NOMO-1 (cell line): ENCODE results near the gene AP3M1.

Experiments
- DNase-seq, 2 experiments: peaks; one replicate each; lab custom pipeline; 2025; ENCODE audit not compliant: unreplicated experiment in 2 of 2; lab: John Stamatoyannopoulos, UW

The AP3M1 gene

DNA sequence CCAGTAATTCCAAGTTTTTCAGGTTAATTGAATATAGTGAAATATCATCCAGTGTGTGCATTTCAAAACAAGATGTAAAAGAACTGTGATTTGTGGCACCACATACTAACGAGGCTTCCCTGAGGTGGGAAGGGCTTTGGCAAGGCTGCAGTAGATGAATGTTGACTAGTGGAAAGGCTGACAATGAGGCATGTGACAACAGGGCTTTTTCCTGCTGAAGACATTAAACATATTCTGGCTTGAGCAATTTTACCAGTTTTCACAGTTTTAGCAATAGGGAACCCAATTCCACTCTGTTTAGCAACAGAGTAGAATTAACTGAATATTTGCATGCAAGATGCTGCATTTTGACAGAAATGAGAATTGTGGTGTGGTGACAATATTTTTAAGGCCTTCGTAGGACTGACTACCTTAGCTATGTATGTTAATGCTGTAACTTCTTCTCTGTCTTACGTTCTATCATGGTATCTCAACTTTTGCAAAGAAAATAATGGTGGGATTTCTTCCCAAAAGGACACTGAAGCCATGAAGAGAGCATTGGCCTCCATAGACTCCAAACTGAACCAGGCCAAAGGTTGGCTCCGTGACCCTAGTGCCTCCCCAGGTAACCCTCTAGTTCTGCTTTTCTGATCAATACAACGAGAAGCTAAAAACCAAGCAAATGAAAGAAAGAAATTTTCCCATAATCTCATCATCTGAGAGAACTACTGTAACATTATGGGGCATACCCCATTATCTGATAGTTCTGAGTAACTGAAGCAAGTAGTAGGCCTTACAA, 68.5 kb downstream of the AP3M1 start:
- no peak for DNase-seq

DNA sequence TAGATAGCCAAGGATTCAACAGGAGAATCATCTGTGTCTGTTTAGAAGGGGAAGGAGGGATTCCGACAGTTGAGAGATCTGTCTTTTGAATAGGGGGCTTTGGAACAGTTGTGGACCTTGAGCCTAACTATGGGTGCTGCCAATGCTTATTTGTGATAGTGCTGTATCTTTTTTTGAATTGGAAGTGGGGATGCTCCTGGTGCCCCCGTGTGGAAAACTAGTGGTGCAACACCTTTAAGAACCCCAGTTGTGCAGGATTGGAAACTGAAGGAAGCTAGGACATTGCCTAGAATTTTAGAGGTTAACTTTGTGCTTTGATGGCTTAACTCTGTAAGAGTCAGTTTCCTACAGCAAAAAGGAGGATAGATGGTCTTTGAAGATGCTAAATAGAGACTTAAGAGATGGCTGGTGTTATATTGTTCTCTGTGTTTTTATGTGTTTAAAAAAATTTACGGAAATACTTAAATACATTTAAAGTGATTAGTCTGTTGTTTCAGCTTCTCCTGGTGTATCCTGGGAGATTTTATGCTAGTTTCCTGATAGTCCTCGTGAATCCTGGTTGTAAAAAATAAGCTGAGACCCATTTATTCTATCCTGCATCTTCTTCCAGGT, 69.3 kb downstream of the AP3M1 start:
- DNase-seq, result peak in 1 of 2 experiments; percentile 39

DNA sequence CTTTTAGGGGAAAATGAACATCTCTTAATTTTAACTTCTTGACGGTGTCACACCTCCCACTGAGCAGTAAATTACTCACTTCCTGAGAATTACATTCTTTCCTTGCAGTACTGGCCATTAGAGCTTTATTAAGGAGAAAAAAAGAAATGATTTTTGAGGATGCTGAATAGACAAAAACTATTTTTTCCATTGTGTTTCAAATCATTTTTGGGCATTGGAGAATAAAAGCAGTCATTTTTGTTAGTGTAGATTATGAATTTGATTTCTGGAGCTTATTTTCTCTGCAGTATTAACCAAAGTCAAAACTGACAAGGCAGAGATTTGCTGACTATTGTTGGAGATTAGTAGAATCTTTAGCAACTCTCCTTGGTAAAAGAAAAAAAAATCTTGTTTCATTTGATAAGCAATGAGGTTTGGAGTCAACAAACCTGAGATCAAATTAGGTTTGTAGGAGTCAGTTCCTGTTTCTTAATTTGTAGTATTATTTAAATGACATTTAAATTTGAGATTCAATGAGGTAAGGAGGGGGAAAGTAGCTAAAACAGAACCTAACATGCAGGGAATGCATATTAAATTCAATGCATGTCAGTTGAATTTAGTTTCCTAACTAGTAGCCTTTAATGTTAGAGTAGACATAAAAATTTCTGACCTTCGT, 70.6 kb downstream of the AP3M1 start:
- peak in 1 of 2 experiments; percentile 8 for DNase-seq

DNA sequence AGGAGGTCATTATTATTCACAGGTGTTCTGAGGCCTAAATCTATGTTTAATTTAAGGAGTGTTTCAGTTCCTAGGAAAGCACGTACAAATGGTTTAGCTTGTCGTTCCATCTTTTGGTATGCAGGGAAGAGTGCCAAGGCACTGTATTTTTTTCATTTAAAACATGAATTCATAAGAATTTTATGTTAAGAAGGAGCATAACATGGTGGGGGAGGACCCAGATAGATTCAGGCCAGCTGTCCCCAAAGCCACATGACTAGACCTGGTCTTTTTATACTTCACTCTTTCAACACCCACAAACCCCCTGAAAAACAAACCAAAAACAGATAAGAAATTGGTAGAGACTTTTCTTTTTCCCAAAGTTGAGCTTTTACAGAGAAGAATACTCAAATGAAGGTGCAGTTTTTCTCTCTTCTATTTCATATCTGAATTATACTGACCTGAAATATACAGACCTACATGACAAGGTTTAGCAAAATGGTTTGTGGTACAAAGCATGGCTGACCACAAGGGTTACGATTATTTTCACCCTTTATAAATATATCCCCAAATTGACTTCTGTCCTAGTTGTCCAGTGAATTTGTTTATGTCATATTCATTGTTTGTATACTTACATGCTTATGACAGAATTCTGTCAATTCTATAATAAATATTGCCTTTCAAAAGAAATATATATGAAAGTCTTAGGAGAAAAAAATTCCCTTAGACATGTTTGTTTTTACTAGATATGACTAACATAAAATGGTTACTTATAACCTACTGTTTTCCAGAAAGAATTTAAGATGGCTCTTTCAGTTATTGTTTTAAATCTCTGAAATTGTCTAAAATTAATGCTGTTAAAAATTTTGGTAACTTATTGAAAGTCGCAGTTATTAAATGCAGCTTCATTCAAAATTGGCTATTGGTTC, 71.3 kb downstream of the AP3M1 start:
- DNase-seq, result no peak

DNA sequence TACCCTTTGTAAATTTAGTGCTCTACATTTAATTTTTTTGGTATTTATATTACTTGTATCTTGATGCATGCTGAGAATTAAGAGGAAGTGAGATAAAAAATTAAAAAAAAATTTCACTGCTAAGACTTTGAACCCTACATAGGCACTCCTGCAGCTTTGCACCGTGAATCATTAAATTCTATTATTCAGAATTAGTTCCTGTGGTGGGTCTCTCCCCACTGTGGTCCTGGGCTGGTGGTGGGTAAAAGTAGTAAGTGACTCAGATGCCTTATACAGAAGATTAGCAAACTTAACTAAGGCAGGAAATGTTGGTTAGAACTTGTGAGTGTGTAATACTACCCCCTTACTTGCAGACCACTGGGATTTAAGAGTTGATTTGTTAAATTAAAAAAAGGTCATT, 72.6 kb downstream of the AP3M1 start:
- DNase-seq, result peak; percentile 58 to 66

DNA sequence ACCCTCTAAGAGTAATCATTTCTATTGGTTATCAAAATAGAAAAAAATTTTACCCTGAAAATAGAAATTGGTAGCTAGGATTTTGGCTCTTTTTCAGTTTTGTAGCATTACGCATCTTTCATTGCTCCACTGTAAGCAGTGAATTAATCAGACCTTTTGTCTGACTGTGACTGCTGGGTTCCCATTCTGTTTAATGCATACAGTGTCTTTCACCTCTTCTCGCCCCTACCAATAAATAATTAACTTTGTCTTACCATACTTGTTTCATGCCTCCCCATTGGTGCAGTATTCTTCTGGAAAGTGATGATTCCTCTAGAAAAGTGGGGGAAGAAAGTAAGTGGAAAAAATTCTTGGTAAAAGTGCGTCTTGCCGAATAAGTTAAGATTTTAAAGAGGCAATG, 73.2 kb downstream of the AP3M1 start:
- no peak for DNase-seq

DNA sequence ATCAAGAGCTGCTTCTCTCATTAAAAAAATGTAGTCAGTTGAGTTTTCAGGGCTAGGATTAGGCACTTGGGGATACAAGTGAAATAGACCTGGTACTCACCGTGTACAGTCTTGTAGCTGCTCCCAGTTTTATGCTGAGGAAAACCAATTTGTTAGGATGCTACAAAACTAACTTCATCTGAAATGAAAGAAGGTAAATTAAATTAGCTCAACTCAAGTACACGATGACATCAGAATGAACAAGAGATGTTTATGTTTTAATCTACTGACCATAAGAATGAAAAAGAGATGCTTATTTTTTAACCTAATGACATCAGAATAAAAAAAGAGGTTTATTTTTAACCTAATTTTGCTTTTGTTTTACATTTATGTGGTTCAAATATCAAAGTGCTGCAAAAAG, 73.7 kb downstream of the AP3M1 start:
- no peak for DNase-seq

DNA sequence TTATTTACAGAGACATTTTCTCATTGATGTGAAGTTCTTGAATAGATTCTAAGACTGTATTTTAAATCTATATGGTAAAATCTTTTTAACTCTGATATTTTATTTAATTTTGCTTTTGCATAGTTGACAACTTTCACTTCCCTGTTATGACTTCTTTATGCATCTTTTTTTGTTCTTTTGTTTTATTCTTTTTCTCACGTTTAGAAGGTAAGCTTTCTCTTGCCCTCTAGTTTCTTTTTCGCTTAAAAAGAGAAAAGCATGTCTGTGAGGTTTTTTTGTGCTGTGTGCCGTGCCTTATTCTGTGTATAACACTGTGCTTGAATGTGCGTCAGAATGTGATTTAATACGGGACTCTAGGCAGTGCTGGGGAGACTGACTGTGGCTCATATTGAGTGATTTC, 74.7 kb downstream of the AP3M1 start:
- DNase-seq, result no peak

DNA sequence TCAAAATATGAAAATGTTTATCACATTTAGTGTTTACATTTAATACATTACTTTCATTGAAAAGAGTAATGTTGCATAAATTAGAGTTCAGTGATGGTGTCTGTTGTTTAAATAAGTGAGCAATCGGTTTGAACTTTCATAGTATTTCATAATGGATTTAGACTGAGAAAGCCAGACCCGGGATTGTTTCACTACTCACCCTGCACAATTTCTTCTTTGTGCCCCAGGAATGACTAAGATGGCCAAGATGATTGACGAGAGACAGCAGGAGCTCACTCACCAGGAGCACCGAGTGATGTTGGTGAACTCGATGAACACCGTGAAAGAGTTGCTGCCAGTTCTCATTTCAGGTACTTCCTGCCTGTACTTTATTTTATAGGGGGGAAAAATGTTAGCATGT, 78.1 kb downstream of the AP3M1 start:
- no peak for DNase-seq

DNA sequence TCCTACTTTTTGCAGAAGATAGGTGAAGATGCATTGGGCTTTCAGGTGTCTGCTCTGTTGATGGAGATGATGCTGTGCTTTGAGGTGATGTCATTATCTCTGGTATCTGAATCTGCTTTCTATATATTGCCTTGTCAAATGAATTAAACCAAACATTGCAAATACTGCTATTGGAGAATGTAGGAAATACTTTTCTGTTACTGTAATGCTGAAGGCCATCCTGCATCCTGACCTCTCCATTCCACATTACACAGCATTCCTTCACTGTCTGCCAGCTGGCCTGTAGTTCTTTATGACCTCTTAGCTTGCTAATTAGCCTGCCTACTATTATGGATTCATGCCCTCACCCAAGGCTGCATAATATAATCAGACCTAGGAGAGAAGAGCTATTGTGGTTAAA, 79.5 kb downstream of the AP3M1 start:
- no peak for DNase-seq
